ENCODE results near the gene MAL. TPM values are rescaled to one million over a fixed set of nuclear protein-coding genes. Genes with fewer than 3 reads are reported as not detected.

Gene MAL
- total RNA-seq, 1 donor from 2014 or later, result not detected

- no peaks in the 10 kb centered on the region for H3K9me3 Mint-ChIP-seq
- ATAC-seq (ENCODE audit: low read depth) (no peak), DNase-seq (no peak)
- intact Hi-C loops (cut with micrococcal nuclease), result no loop called here
- H3K4me1 Mint-ChIP-seq, result peaks cover 2% of the 10 kb centered on the region
- no peaks in the 10 kb centered on the region for H3K36me3 Mint-ChIP-seq (ENCODE audit: low read depth)
- POLR2A ChIA-PET, result interaction anchor here (0.6 kb wide), 1 partner anchor 1373 kb away, joined by 6 read pairs; no protein-coding TSS in a partner anchor
- CTCF ChIA-PET, result no interaction called here
- H3K27me3 Mint-ChIP-seq, result peaks cover 30% of the 10 kb centered on the region
- no peak overlapping the region for H3K4me3 Mint-ChIP-seq
- TF ChIP-seq CTCF (IDR thresholded peaks at IDR 0.05), result no peak
- no peak overlapping the region for H3K27ac Mint-ChIP-seq
Measured at GRCh38 chr2:95019572-95019971, 5.9 kb upstream of the MAL start.

- ATAC-seq (ENCODE audit: low read depth) (no peak), DNase-seq (no peak)
- ChIA-PET CTCF (no interaction called here), POLR2A (interaction anchor here (0.6 kb wide), 1 partner anchor 1373 kb away, joined by 6 read pairs; no protein-coding TSS in a partner anchor)
- Mint-ChIP-seq H3K9me3 (no peaks in the 10 kb centered on the region), H3K4me1 (peaks cover 4% of the 10 kb centered on the region), H3K27me3 (peaks cover 33% of the 10 kb centered on the region), H3K4me3 (no peak overlapping the region), H3K27ac (no peak overlapping the region), H3K36me3 (ENCODE audit: low read depth) (no peaks in the 10 kb centered on the region)
- TF ChIP-seq CTCF (IDR thresholded peaks at IDR 0.05), result no peak
- intact Hi-C loops (cut with micrococcal nuclease), result no loop called here
Measured at GRCh38 chr2:95020275-95021022, 5.1 kb upstream of the MAL start.

- TF ChIP-seq CTCF (IDR thresholded peaks at IDR 0.05), result no peak
- H3K36me3 Mint-ChIP-seq (ENCODE audit: low read depth), result no peaks in the 10 kb centered on the region
- no peak overlapping the region for H3K27ac Mint-ChIP-seq
- ChIA-PET CTCF (no interaction called here), POLR2A (no interaction called here)
- H3K9me3 Mint-ChIP-seq, result no peaks in the 10 kb centered on the region
- no peak overlapping the region for H3K4me3 Mint-ChIP-seq
- intact Hi-C loops (cut with micrococcal nuclease), result no loop called here
- peaks cover 37% of the 10 kb centered on the region for H3K27me3 Mint-ChIP-seq
- no peak for ATAC-seq (ENCODE audit: low read depth)
- peaks cover 8% of the 10 kb centered on the region for H3K4me1 Mint-ChIP-seq
- DNase-seq, result no peak
Measured at GRCh38 chr2:95021023-95021416, 4.5 kb upstream of the MAL start.

GRCh38 chr2:95021847-95022246 lies 3.7 kb upstream of the MAL start:
- Mint-ChIP-seq H3K4me1 (peaks cover 10% of the 10 kb centered on the region), H3K9me3 (no peaks in the 10 kb centered on the region), H3K36me3 (ENCODE audit: low read depth) (no peaks in the 10 kb centered on the region), H3K27ac (no peak overlapping the region), H3K4me3 (no peak overlapping the region), H3K27me3 (peaks cover 43% of the 10 kb centered on the region)
- ChIA-PET CTCF (no interaction called here), POLR2A (no interaction called here)
- TF ChIP-seq CTCF (IDR thresholded peaks at IDR 0.05), result no peak
- DNase-seq (no peak), ATAC-seq (ENCODE audit: low read depth) (no peak)
- intact Hi-C loops (cut with micrococcal nuclease), result loop anchor here (1.0 kb wide), 2 partner anchors 58 to 93 kb away; no protein-coding TSS in a partner anchor

GRCh38 chr2:95022309-95023221 lies 2.9 kb upstream of the MAL start:
- POLR2A ChIA-PET, result no interaction called here
- no peaks in the 10 kb centered on the region for H3K9me3 Mint-ChIP-seq
- peaks cover 10% of the 10 kb centered on the region for H3K4me1 Mint-ChIP-seq
- H3K27me3 Mint-ChIP-seq, result peaks cover 50% of the 10 kb centered on the region
- H3K27ac Mint-ChIP-seq, result no peak overlapping the region
- TF ChIP-seq CTCF (IDR thresholded peaks at IDR 0.05), result no peak
- ATAC-seq (ENCODE audit: low read depth) (peak; percentile 54), DNase-seq (no peak)
- CTCF ChIA-PET, result interaction anchor here (0.9 kb wide), 1 partner anchor 93 kb away, joined by 3 read pairs; no protein-coding TSS in a partner anchor
- no peaks in the 10 kb centered on the region for H3K36me3 Mint-ChIP-seq (ENCODE audit: low read depth)
- intact Hi-C loops (cut with micrococcal nuclease), result loop anchor here (1.0 kb wide), 2 partner anchors 58 to 93 kb away; no protein-coding TSS in a partner anchor
- H3K4me3 Mint-ChIP-seq, result no peak overlapping the region

All from activated B cell treated with CpG ODN at 0.5 μM for 24 hours (primary cell).